ENCODE measurements around the gene SLC16A5.
A peak's percentile ranks its signal among the peaks of the same experiment; 100 is the strongest.
"Not testable (repeated sequence)": the region's sequence is repeated elsewhere in the genome, so short reads cannot be mapped to it uniquely, and the experiment has no call there.

SLC16A5 gene

GRCh38 chr17:75133001-75133400, 45.2 kb downstream of the SLC16A5 start:
- DNase-seq (ENCODE audit: low read depth in 2 of 2) = no peak

- not testable (repeated sequence) for DNase-seq (ENCODE audit: low read depth in 2 of 2)
Measured at GRCh38 chr17:75133607-75134347, 46.0 kb downstream of the SLC16A5 start.

- DNase-seq (ENCODE audit: low read depth in 2 of 2) = no peak
Measured at GRCh38 chr17:75135452-75135851, 47.7 kb downstream of the SLC16A5 start.

- DNase-seq (ENCODE audit: low read depth in 2 of 2) = no peak
Measured at GRCh38 chr17:75135946-75136345, 48.2 kb downstream of the SLC16A5 start.

GRCh38 chr17:75137762-75138161, 50.0 kb downstream of the SLC16A5 start:
- DNase-seq (ENCODE audit: low read depth in 2 of 2) = not testable (repeated sequence)

- no peak for DNase-seq (ENCODE audit: low read depth in 2 of 2)
Measured at GRCh38 chr17:75138519-75138918, 50.8 kb downstream of the SLC16A5 start.

GRCh38 chr17:75142236-75142971, 54.6 kb downstream of the SLC16A5 start:
- no peak for DNase-seq (ENCODE audit: low read depth in 2 of 2)

- no peak for DNase-seq (ENCODE audit: low read depth in 2 of 2)
Measured at GRCh38 chr17:75144816-75145512, 57.2 kb downstream of the SLC16A5 start.

GRCh38 chr17:75146592-75146991, 58.8 kb downstream of the SLC16A5 start:
- DNase-seq (ENCODE audit: low read depth in 2 of 2) = no peak

- no peak for DNase-seq (ENCODE audit: low read depth in 2 of 2)
Measured at GRCh38 chr17:75147878-75148546, 60.3 kb downstream of the SLC16A5 start.

- no peak for DNase-seq (ENCODE audit: low read depth in 2 of 2)
Measured at GRCh38 chr17:75151930-75152329, 64.2 kb downstream of the SLC16A5 start.

GRCh38 chr17:75152523-75152921, 64.8 kb downstream of the SLC16A5 start:
- DNase-seq (ENCODE audit: low read depth in 2 of 2) = no peak

GRCh38 chr17:75152922-75153779, 65.4 kb downstream of the SLC16A5 start:
- no peak for DNase-seq (ENCODE audit: low read depth in 2 of 2)

- no peak for DNase-seq (ENCODE audit: low read depth in 2 of 2)
Measured at GRCh38 chr17:75153780-75154194, 66.0 kb downstream of the SLC16A5 start.

GRCh38 chr17:75154195-75155106, 66.7 kb downstream of the SLC16A5 start, which contains the start of gene JPT1:
TSS of gene JPT1 (minus strand) at chr17:75154512. CDS start at chr17:75154397, 115 bp downstream.
- DNase-seq (ENCODE audit: low read depth in 2 of 2) = peak; percentile 98

- no peak for DNase-seq (ENCODE audit: low read depth in 2 of 2)
Measured at GRCh38 chr17:75155191-75155601, 67.4 kb downstream of the SLC16A5 start.

All from fibroblast of skin of left biceps (primary cell).